Measurements from ENCODE around the gene NRCAM.
"Not testable (repeated sequence)": the region's sequence is repeated elsewhere in the genome, so short reads cannot be mapped to it uniquely, and the experiment has no call there.

Gene NRCAM

GRCh38 chr7:108270385-108271015 is 185.7 kb downstream of the NRCAM start:
- no peak for FAIRE-seq

GRCh38 chr7:108268200-108268820 is 187.9 kb downstream of the NRCAM start:
- FAIRE-seq, result no peak

- FAIRE-seq, result no peak
Observed at GRCh38 chr7:108267615-108268014, 188.6 kb downstream of the NRCAM start.

GRCh38 chr7:108266491-108266890 is 189.7 kb downstream of the NRCAM start:
- FAIRE-seq, result no peak

- FAIRE-seq, result no peak
Observed at GRCh38 chr7:108266035-108266434, 190.2 kb downstream of the NRCAM start.

- no peak for FAIRE-seq
Observed at GRCh38 chr7:108265007-108265406, 191.2 kb downstream of the NRCAM start.

GRCh38 chr7:108263425-108263824 is 192.8 kb downstream of the NRCAM start:
- no peak for FAIRE-seq

- no peak for FAIRE-seq
Observed at GRCh38 chr7:108261560-108262255, 194.5 kb downstream of the NRCAM start.

- FAIRE-seq, result not testable (repeated sequence)
Observed at GRCh38 chr7:108259447-108259846, 196.8 kb downstream of the NRCAM start.

GRCh38 chr7:108257954-108258353 is 198.3 kb downstream of the NRCAM start:
- no peak for FAIRE-seq

GRCh38 chr7:108254259-108254658 is 202.0 kb downstream of the NRCAM start:
- no peak for FAIRE-seq

- no peak for FAIRE-seq
Observed at GRCh38 chr7:108253275-108254044, 202.8 kb downstream of the NRCAM start.

GRCh38 chr7:108252177-108252576 is 204.1 kb downstream of the NRCAM start:
- no peak for FAIRE-seq

- FAIRE-seq, result no peak
Observed at GRCh38 chr7:108251700-108252099, 204.5 kb downstream of the NRCAM start.

GRCh38 chr7:108249453-108249852 is 206.8 kb downstream of the NRCAM start:
- no peak for FAIRE-seq

- no peak for FAIRE-seq
Observed at GRCh38 chr7:108248821-108249220, 207.4 kb downstream of the NRCAM start.

- FAIRE-seq, result no peak
Observed at GRCh38 chr7:108248418-108248817, 207.8 kb downstream of the NRCAM start.

GRCh38 chr7:108247614-108248013 is 208.6 kb downstream of the NRCAM start:
- FAIRE-seq, result no peak

GRCh38 chr7:108246227-108246837 is 209.9 kb downstream of the NRCAM start:
- FAIRE-seq, result no peak

- FAIRE-seq, result no peak
Observed at GRCh38 chr7:108245523-108246226, 210.6 kb downstream of the NRCAM start.

- FAIRE-seq, result no peak
Observed at GRCh38 chr7:108244110-108244509, 212.1 kb downstream of the NRCAM start.

GRCh38 chr7:108239501-108240225 is 216.6 kb downstream of the NRCAM start:
- FAIRE-seq, result no peak

All from TTC549 (cell line).